K562 (cell line): ENCODE results near the gene KLK2. TPM values are rescaled to one million over a fixed set of nuclear protein-coding genes. Genes with fewer than 3 reads are reported as not detected.

Experiments used
- CBX3 ChIP-seq, 2 experiments: IDR thresholded peaks; 1 replicate in 1 of 2; 2 replicates in 1 of 2; pipeline ENCODE4 v1.6.1; 2012; ENCODE audit warnings: inconsistent platforms in 2 of 2, low read length in 2 of 2, borderline replicate concordance in 1 of 2, control low read depth in 1 of 2
- DNMT1 ChIP-seq: fragments of 450-650 bp; IDR thresholded peaks from 2 replicates; pipeline ENCODE4 v1.6.1; 2016; ENCODE audit warnings: antibody characterized with exemption, mild to moderate bottlenecking
- ETV6 ChIP-seq, 3 experiments: fragments of 150-350 bp in 1 of 3; sonication (generic) in 1 of 3; formaldehyde crosslinking in 1 of 3; IDR thresholded peaks; 2 replicates each; pipeline versions ENCODE4 v1.6.1 to v1.8.0; 2014 to 2022; ENCODE audit warnings: borderline replicate concordance in 2 of 3, low read depth in 2 of 3, antibody characterized with exemption in 1 of 3, low read length in 1 of 3, mild to moderate bottlenecking in 1 of 3, missing genetic modification reagents in 1 of 3
- FOXA1 ChIP-seq: fragments of 450-650 bp; IDR thresholded peaks from 2 replicates; pipeline ENCODE4 v1.6.1; 2016; ENCODE audit warnings: mild to moderate bottlenecking, borderline replicate concordance
- MEF2D ChIP-seq: conservative IDR thresholded peaks from 2 replicates; pipeline ENCODE4 v1.6.1; 2016; ENCODE audit warnings: low read depth, missing genetic modification characterization, missing compliant biosample characterization
- NR3C1 ChIP-seq: sonication (generic); formaldehyde crosslinking; IDR thresholded peaks from 2 replicates; pipeline ENCODE4 v1.8.1; 2022; ENCODE audit warnings: missing genetic modification reagents
- NR4A1 ChIP-seq, 2 experiments: fragments of 250-450 bp in 1 of 2; fragments of 450-650 bp in 1 of 2; sonication (Bioruptor Pico) in 1 of 2; IDR thresholded peaks; 2 replicates each; pipeline versions ENCODE4 v1.4.0 to v1.6.1; 2016 to 2020; ENCODE audit warnings: mild to moderate bottlenecking in 2 of 2, missing compliant biosample characterization in 1 of 2, missing genetic modification characterization in 1 of 2, moderate library complexity in 1 of 2
- PCBP2 ChIP-seq: fragments of 200-400 bp; formaldehyde crosslinking; IDR thresholded peaks from 2 replicates; pipeline ENCODE4 v1.6.1; 2018; ENCODE audit warnings: low read length, low read depth, mild to moderate bottlenecking, moderate library complexity; ENCODE audit not compliant: poor library complexity, severe bottlenecking
- PHB2 ChIP-seq: fragments of 450-650 bp; IDR thresholded peaks from 2 replicates; pipeline ENCODE4 v1.6.1; 2017; ENCODE audit warnings: low read depth
- POLR2AphosphoS5 ChIP-seq: IDR thresholded peaks from 2 replicates; pipeline ENCODE4 v1.6.1; 2011; ENCODE audit warnings: mild to moderate bottlenecking, low read depth, low read length, moderate library complexity; ENCODE audit not compliant: control insufficient read depth, insufficient read depth
- RBM39 ChIP-seq: fragments of 200-400 bp; formaldehyde crosslinking; optimal IDR thresholded peaks from 2 replicates; pipeline ENCODE3; 2018; ENCODE audit warnings: low read depth, low read length
- RNF2 ChIP-seq: sonication (generic); IDR thresholded peaks from 2 replicates; pipeline ENCODE4 v1.6.1; 2016
- SAFB2 ChIP-seq: fragments of 200-400 bp; formaldehyde crosslinking; IDR thresholded peaks from 2 replicates; pipeline ENCODE4 v1.6.1; 2018; ENCODE audit warnings: borderline replicate concordance, low read length, low read depth, moderate library complexity; ENCODE audit not compliant: severe bottlenecking
- SIN3B ChIP-seq: fragments of 450-650 bp; IDR thresholded peaks from 2 replicates; pipeline ENCODE4 v1.6.1; 2017; ENCODE audit warnings: low read depth, mild to moderate bottlenecking, moderate library complexity
- SPI1 ChIP-seq: IDR thresholded peaks from 2 replicates; pipeline ENCODE4 v1.6.1; 2011; ENCODE audit warnings: low read depth, low read length, control low read depth, borderline replicate concordance
- TGIF2 ChIP-seq: sonication (generic); formaldehyde crosslinking; IDR thresholded peaks from 2 replicates; pipeline ENCODE4 v1.8.1; 2022; ENCODE audit warnings: mild to moderate bottlenecking, missing genetic modification reagents, moderate library complexity
- ZBTB8A ChIP-seq: fragments of 450-650 bp; IDR thresholded peaks from 2 replicates; pipeline ENCODE4 v1.6.1; 2018; ENCODE audit warnings: mild to moderate bottlenecking, moderate library complexity; ENCODE audit not compliant: partially characterized antibody
- ZNF263 ChIP-seq: sonication (generic); formaldehyde crosslinking; IDR thresholded peaks from 2 replicates; pipeline ENCODE4 v1.8.0; 2022; ENCODE audit warnings: mild to moderate bottlenecking, missing genetic modification reagents, borderline replicate concordance
- ZNF584 ChIP-seq: fragments of 200-800 bp; sonication (Bioruptor generic); IDR thresholded peaks from 2 replicates; pipeline ENCODE4 v1.6.1; 2016; ENCODE audit warnings: low read depth, mild to moderate bottlenecking, missing genetic modification characterization, missing compliant biosample characterization
- ZZZ3 ChIP-seq: fragments of 450-650 bp; IDR thresholded peaks from 2 replicates; pipeline ENCODE4 v1.6.1; 2016; ENCODE audit warnings: antibody characterized with exemption, mild to moderate bottlenecking, moderate library complexity
- polyA plus RNA-seq, 8 experiments: library from polyadenylated mRNA; depleted of rRNA in 4 of 8; stranded (reverse) in 5 of 8; unstranded in 3 of 8; fragments of >200 nt; fragmentation: Nextera tagmentation in 2 of 8; fragmentation: Illumina TruSeq in 1 of 8; extraction: Ambion mirVana in 2 of 8; extraction: Trizol in 1 of 8; gene quantifications; 2 replicates each; pipeline versions ENCODE4 v1.2.1 to v1.2.3, GENCODE V29; 2011 to 2014; ENCODE audit warnings: inconsistent platforms in 1 of 8, missing spikeins in 1 of 8
- total RNA-seq, 7 experiments: library from RNA; depleted of rRNA in 6 of 7; stranded (reverse); fragments of >200 nt in 6 of 7; fragmentation: Illumina TruSeq in 2 of 7; extraction: Trizol in 2 of 7; gene quantifications; 2 replicates each; pipeline versions ENCODE4 v1.2.1 to v1.2.3, GENCODE V29; 2011 to 2021; ENCODE audit warnings: low replicate concordance in 1 of 7
- TF ChIP-seq, protein P1 (sequence below): fragments of 450-650 bp; formaldehyde crosslinking; IDR thresholded peaks from 2 replicates; pipeline ENCODE4 v1.4.0; 2022; ENCODE audit warnings: mild to moderate bottlenecking, moderate library complexity
- TF ChIP-seq, protein P2 (sequence below): fragments of 450-650 bp; IDR thresholded peaks from 2 replicates; pipeline ENCODE4 v1.6.1; 2016; ENCODE audit warnings: mild to moderate bottlenecking
- TF ChIP-seq, protein P3 (sequence below): fragments of 250-450 bp; sonication (Bioruptor Pico); IDR thresholded peaks from 2 replicates; pipeline ENCODE4 v1.5.1; 2021; ENCODE audit warnings: mild to moderate bottlenecking

KLK2 gene
- total and polyA plus RNA-seq, 9 of the 15 experiments (the other 6 are each of a cell fraction or from before 2014, with no cell fraction given) = 0.11 to 0.47 (median 0.23) TPM; not detected in 1

GRCh38 chr19:50870417-50871089 is 2.7 kb upstream of the KLK2 start (continued):
- TF ChIP-seq ETV6 (IDR thresholded peaks at IDR 0.05; ENCODE audit: borderline replicate concordance in 1 of 2, low read depth in 2 of 2, low read length in 1 of 2) = no peak
- 0 out of 2 replicates have a peak, but pooled peaks have one; percentile 31 for TF ChIP-seq ETV6 (CRISPR knock-in tag; IDR thresholded peaks at IDR 0.05; ENCODE audit: borderline replicate concordance)
- TF ChIP-seq ZNF263 = peak; percentile 77; the same call in 1 of the 2 replicates
- TF ChIP-seq DNMT1 = no peak
- TF ChIP-seq NR4A1 (CRISPR knock-in tag; IDR thresholded peaks at IDR 0.05) = no peak
- TF ChIP-seq NR4A1 (tag; IDR thresholded peaks at IDR 0.05) = 0 out of 2 replicates have a peak, but pooled peaks have one; percentile 73
- no peak for TF ChIP-seq ZBTB8A
- TF ChIP-seq CBX3 (IDR thresholded peaks at IDR 0.05; ENCODE audit: borderline replicate concordance in 1 of 2, low read length in 2 of 2) = peak in 1 of 2 experiments; percentile 97; a peak in 2 of 3 replicates
- TF ChIP-seq RBM39 = peak; percentile 29
- TF ChIP-seq FOXA1 = no peak
- TF ChIP-seq RNF2 = peak; percentile 59; the same call in 1 of the 2 replicates
- no peak for TF ChIP-seq PCBP2
- no peak for TF ChIP-seq TGIF2 (CRISPR knock-in tag)
- no peak for TF ChIP-seq SAFB2
- peak; percentile 60; the same call in 1 of the 2 replicates for TF ChIP-seq SIN3B
- TF ChIP-seq, protein P1, sequence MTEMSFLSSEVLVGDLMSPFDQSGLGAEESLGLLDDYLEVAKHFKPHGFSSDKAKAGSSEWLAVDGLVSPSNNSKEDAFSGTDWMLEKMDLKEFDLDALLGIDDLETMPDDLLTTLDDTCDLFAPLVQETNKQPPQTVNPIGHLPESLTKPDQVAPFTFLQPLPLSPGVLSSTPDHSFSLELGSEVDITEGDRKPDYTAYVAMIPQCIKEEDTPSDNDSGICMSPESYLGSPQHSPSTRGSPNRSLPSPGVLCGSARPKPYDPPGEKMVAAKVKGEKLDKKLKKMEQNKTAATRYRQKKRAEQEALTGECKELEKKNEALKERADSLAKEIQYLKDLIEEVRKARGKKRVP (CRISPR knock-in tag) = no peak
- TF ChIP-seq, protein P2, sequence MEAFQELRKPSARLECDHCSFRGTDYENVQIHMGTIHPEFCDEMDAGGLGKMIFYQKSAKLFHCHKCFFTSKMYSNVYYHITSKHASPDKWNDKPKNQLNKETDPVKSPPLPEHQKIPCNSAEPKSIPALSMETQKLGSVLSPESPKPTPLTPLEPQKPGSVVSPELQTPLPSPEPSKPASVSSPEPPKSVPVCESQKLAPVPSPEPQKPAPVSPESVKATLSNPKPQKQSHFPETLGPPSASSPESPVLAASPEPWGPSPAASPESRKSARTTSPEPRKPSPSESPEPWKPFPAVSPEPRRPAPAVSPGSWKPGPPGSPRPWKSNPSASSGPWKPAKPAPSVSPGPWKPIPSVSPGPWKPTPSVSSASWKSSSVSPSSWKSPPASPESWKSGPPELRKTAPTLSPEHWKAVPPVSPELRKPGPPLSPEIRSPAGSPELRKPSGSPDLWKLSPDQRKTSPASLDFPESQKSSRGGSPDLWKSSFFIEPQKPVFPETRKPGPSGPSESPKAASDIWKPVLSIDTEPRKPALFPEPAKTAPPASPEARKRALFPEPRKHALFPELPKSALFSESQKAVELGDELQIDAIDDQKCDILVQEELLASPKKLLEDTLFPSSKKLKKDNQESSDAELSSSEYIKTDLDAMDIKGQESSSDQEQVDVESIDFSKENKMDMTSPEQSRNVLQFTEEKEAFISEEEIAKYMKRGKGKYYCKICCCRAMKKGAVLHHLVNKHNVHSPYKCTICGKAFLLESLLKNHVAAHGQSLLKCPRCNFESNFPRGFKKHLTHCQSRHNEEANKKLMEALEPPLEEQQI = peak; percentile 83
- no peak for TF ChIP-seq PHB2
- TF ChIP-seq NR3C1 = no peak
- TF ChIP-seq, protein P3, sequence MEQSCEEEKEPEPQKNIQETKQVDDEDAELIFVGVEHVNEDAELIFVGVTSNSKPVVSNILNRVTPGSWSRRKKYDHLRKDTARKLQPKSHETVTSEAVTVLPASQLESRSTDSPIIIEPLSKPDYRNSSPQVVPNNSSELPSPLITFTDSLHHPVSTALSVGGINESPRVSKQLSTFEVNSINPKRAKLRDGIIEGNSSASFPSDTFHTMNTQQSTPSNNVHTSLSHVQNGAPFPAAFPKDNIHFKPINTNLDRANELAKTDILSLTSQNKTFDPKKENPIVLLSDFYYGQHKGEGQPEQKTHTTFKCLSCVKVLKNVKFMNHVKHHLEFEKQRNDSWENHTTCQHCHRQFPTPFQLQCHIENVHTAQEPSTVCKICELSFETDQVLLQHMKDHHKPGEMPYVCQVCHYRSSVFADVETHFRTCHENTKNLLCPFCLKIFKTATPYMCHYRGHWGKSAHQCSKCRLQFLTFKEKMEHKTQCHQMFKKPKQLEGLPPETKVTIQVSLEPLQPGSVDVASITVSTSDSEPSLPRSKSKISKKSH = no peak
- TF ChIP-seq POLR2AphosphoS5 = no peak
- peak; percentile 67; the same call in 1 of the 2 replicates for TF ChIP-seq ZNF584 (CRISPR knock-in tag)
- TF ChIP-seq ZZZ3 = peak; percentile 64; the same call in 1 of the 2 replicates
- TF ChIP-seq SPI1 = no peak
- peak; percentile 14; the same call in 1 of the 2 replicates for TF ChIP-seq MEF2D (tag)
